SKM-1 (cell line): ENCODE results near the gene PCDH9.

ENCODE experiments used
- DNase-seq: peaks from one replicate; lab custom pipeline; 2025; ENCODE audit not compliant: unreplicated experiment; lab: John Stamatoyannopoulos, UW

The PCDH9 gene

GRCh38 chr13:67167420-67167819, 62.7 kb downstream of the PCDH9 start:
- no peak for DNase-seq

- no peak for DNase-seq
Measured at GRCh38 chr13:67161176-67161575, 69.0 kb downstream of the PCDH9 start.

GRCh38 chr13:67158903-67159302, 71.2 kb downstream of the PCDH9 start:
- no peak for DNase-seq

- no peak for DNase-seq
Measured at GRCh38 chr13:67156723-67157060, 73.4 kb downstream of the PCDH9 start.

- no peak for DNase-seq
Measured at GRCh38 chr13:67155898-67156722, 74.0 kb downstream of the PCDH9 start.

GRCh38 chr13:67152085-67152484, 78.1 kb downstream of the PCDH9 start:
- no peak for DNase-seq

- no peak for DNase-seq
Measured at GRCh38 chr13:67151652-67152051, 78.5 kb downstream of the PCDH9 start.

- DNase-seq: no peak
Measured at GRCh38 chr13:67150608-67151007, 79.5 kb downstream of the PCDH9 start.

GRCh38 chr13:67148161-67148571, 82.0 kb downstream of the PCDH9 start:
- no peak for DNase-seq

GRCh38 chr13:67147342-67148133, 82.6 kb downstream of the PCDH9 start:
- no peak for DNase-seq

GRCh38 chr13:67146523-67147130, 83.5 kb downstream of the PCDH9 start:
- no peak for DNase-seq

- no peak for DNase-seq
Measured at GRCh38 chr13:67145950-67146349, 84.2 kb downstream of the PCDH9 start.

- no peak for DNase-seq
Measured at GRCh38 chr13:67143544-67144115, 86.5 kb downstream of the PCDH9 start.

GRCh38 chr13:67140006-67140405, 90.1 kb downstream of the PCDH9 start:
- DNase-seq: no peak

GRCh38 chr13:67139551-67139950, 90.6 kb downstream of the PCDH9 start:
- DNase-seq: no peak

GRCh38 chr13:67138970-67139369, 91.2 kb downstream of the PCDH9 start:
- no peak for DNase-seq

GRCh38 chr13:67137044-67137735, 92.9 kb downstream of the PCDH9 start:
- no peak for DNase-seq

- DNase-seq: no peak
Measured at GRCh38 chr13:67136157-67136556, 94.0 kb downstream of the PCDH9 start.

- DNase-seq: no peak
Measured at GRCh38 chr13:67135356-67135755, 94.8 kb downstream of the PCDH9 start.

GRCh38 chr13:67134417-67135129, 95.6 kb downstream of the PCDH9 start:
- no peak for DNase-seq
